A673 (cell line): ENCODE data around the gene TOP3B.
"Not testable (repeated sequence)": the region's sequence is repeated elsewhere in the genome, so short reads cannot be mapped to it uniquely, and the experiment has no call there.

Experiments
- EZH2 ChIP-seq: fragments of 200-600 bp; sonication (generic); IDR thresholded peaks from 2 replicates; pipeline ENCODE4 v1.6.1; 2017; ENCODE audit warnings: borderline replicate concordance, low read depth, mild to moderate bottlenecking, mixed read lengths, antibody characterized with exemption, low read length; ENCODE audit not compliant: poor library complexity, severe bottlenecking
- TF ChIP-seq, protein P1 (sequence below): fragments of 300-800, 200-600 bp; sonication (generic); conservative IDR thresholded peaks from 2 replicates; pipeline ENCODE4 v1.5.1; 2017; ENCODE audit warnings: low read depth, mild to moderate bottlenecking, antibody characterized with exemption, low read length, moderate library complexity, mixed read lengths

DNA sequence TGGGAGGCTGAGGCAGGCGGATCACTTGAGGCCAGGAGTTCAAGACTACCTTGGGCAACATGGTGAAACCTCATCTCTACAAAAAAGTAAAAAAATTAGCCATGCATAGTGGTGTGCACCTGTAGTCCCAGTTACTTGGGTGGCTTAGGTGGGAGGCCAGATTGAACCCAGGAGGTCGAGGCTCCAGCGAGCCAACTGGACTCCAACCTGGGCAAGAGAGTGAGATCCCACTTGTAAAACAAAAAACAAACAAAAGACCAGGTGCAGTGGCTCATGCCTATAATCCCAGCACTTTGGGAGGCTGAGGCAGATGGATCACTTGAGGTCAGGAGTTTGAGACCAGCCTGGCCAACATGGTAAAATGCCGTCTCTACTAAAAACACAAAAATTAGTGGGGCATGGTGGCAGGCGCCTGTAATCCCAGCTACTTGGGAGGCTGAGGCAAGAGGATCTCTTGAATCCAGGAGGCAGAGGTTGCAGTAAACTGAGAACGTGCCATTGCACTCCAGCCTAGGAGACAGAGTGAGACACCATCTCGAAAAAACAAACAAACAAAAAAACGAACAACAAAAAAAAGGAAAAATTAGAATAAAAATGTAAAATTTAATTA, 68.4 kb downstream of the TOP3B start:
- TF ChIP-seq, protein P1, sequence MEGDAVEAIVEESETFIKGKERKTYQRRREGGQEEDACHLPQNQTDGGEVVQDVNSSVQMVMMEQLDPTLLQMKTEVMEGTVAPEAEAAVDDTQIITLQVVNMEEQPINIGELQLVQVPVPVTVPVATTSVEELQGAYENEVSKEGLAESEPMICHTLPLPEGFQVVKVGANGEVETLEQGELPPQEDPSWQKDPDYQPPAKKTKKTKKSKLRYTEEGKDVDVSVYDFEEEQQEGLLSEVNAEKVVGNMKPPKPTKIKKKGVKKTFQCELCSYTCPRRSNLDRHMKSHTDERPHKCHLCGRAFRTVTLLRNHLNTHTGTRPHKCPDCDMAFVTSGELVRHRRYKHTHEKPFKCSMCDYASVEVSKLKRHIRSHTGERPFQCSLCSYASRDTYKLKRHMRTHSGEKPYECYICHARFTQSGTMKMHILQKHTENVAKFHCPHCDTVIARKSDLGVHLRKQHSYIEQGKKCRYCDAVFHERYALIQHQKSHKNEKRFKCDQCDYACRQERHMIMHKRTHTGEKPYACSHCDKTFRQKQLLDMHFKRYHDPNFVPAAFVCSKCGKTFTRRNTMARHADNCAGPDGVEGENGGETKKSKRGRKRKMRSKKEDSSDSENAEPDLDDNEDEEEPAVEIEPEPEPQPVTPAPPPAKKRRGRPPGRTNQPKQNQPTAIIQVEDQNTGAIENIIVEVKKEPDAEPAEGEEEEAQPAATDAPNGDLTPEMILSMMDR = not testable (repeated sequence)
- TF ChIP-seq EZH2 = not testable (repeated sequence)
